ENCODE results near the gene MSLN.

DNA sequence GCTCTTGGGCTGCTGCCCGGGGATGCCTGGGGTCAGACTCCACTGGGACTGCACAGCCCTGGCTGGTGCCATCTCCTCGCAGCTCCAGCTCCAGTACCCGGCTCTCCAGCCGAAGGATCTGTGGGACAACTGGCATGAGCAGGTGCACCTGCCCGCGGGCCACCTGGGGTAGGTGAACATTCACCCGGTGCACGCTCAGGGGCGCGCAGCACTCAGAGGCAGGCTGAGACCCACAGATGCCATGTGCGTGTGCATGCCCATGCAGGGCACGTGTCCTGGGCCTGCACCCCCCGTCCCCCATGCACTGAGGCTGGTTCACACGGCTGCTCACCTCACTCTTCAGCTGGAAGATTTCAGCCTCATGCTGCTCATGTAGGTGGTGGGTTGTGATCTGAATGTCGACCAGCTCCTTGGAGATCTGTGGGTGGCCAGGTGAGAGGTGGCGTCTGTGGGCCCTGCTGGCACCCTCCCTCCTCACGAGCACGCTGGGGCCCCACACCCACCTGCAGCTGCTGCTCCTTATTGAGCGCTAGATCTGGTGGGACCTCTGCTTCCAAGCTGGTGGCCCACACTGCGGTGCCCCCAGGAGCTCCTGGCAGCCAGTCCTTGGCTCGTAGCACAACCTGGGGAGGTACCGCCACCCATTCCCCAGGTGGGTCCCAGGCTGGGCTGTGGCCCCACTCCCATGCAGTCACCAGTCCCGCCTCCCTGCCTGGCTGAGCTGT lies 34.9 kb upstream of the MSLN start:
- TF ChIP-seq, protein P1, sequence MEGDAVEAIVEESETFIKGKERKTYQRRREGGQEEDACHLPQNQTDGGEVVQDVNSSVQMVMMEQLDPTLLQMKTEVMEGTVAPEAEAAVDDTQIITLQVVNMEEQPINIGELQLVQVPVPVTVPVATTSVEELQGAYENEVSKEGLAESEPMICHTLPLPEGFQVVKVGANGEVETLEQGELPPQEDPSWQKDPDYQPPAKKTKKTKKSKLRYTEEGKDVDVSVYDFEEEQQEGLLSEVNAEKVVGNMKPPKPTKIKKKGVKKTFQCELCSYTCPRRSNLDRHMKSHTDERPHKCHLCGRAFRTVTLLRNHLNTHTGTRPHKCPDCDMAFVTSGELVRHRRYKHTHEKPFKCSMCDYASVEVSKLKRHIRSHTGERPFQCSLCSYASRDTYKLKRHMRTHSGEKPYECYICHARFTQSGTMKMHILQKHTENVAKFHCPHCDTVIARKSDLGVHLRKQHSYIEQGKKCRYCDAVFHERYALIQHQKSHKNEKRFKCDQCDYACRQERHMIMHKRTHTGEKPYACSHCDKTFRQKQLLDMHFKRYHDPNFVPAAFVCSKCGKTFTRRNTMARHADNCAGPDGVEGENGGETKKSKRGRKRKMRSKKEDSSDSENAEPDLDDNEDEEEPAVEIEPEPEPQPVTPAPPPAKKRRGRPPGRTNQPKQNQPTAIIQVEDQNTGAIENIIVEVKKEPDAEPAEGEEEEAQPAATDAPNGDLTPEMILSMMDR (IDR thresholded peaks at IDR 0.05): no peak
- TF ChIP-seq POLR2A (IDR thresholded peaks at IDR 0.05) (no peak), POLR2AphosphoS5 (IDR thresholded peaks at IDR 0.05) (no peak), EP300 (IDR thresholded peaks at IDR 0.05) (no peak)
